Neural progenitor cell (in vitro differentiated cells): ENCODE data around the gene ATOH7.

Experiments used
- CTCF ChIP-seq: fragments of 200-600 bp; sonication (generic); IDR thresholded peaks from 2 replicates; pipeline ENCODE4 v1.5.1; 2017; ENCODE audit warnings: antibody characterized with exemption, mild to moderate bottlenecking
- EZH2 ChIP-seq: fragments of 200-600 bp; sonication (generic); IDR thresholded peaks from 2 replicates; pipeline ENCODE4 v1.6.1; 2017; ENCODE audit warnings: antibody characterized with exemption, mild to moderate bottlenecking, moderate library complexity
- EZH2phosphoT487 ChIP-seq: fragments of 200-600 bp; sonication (generic); IDR thresholded peaks from 2 replicates; pipeline ENCODE4 v1.6.1; 2017; ENCODE audit warnings: antibody characterized with exemption

GRCh38 chr10:68192113-68192512, 39.8 kb downstream of the ATOH7 start:
- TF ChIP-seq CTCF (no peak), EZH2phosphoT487 (no peak), EZH2 (no peak)
